GM12801 (cell line): ENCODE data around the gene OR1B1.

ENCODE experiments used
- TF ChIP-seq, protein P1 (sequence below): IDR thresholded peaks from one replicate; pipeline ENCODE4 v1.5.1; 2011; ENCODE audit warnings: control low read depth; ENCODE audit not compliant: insufficient read length; ENCODE audit errors: extremely low read depth

Gene OR1B1

DNA sequence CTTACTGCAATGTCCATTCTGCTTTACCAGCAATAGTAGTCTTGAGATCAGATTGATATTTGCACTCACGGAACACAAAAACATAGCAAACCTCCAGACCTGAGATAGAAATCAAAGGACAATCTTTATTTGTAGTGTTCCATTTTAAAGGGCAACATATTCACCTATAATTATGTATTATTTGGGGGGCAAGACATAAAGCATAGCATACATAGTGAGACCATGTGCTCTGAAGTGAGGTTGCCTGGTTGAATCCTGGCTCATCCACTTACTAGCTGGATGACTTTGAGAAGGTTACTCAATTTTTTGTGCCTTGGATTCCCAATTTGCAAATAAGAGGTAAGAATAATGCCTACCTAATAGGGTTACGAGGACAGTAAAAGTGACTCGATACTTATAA is at the start of gene OR1B1:
Gene OR1B1, minus strand, starts transcription at position 101 of the 400 bp plus-strand sequence.
- TF ChIP-seq, protein P1, sequence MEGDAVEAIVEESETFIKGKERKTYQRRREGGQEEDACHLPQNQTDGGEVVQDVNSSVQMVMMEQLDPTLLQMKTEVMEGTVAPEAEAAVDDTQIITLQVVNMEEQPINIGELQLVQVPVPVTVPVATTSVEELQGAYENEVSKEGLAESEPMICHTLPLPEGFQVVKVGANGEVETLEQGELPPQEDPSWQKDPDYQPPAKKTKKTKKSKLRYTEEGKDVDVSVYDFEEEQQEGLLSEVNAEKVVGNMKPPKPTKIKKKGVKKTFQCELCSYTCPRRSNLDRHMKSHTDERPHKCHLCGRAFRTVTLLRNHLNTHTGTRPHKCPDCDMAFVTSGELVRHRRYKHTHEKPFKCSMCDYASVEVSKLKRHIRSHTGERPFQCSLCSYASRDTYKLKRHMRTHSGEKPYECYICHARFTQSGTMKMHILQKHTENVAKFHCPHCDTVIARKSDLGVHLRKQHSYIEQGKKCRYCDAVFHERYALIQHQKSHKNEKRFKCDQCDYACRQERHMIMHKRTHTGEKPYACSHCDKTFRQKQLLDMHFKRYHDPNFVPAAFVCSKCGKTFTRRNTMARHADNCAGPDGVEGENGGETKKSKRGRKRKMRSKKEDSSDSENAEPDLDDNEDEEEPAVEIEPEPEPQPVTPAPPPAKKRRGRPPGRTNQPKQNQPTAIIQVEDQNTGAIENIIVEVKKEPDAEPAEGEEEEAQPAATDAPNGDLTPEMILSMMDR = no peak

DNA sequence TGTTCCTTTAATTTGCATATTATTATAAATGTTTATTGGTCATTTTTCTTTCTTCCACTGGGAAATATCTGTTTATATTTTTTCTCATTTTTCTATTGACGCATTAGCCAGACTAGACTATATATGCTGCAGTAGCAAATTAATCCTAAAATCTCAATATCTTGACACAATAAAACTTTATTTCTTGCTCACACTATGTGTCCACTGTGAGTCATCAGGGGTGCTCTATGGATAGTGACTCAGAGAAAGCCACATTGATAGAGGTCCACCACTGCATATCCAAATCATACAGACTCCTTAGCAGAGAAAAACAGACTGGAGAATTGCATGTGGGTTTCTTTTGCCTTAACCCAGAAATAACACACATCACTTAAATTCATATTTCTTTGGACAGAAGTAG is 38.3 kb upstream of the OR1B1 start:
- TF ChIP-seq, protein P1 = no peak

DNA sequence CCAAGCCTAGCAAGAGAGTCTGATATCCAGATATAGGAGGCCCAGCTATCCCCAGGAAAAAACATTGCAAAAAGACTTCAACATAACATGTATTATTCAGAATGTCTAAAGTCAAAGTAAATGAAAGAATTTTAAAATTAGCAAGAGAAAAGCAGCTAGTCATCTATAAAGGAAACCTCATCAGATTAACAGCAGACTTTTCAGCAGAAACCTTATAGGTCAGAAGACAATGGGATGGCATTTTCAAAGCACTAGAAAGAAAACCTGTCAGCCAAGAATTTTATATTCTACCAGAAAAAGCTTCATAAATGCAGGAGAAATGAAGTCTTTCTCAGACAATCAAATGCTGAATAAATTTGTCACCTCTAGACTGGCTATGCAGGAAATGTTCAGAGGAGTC is 27.4 kb upstream of the OR1B1 start:
- TF ChIP-seq, protein P1 = no peak

DNA sequence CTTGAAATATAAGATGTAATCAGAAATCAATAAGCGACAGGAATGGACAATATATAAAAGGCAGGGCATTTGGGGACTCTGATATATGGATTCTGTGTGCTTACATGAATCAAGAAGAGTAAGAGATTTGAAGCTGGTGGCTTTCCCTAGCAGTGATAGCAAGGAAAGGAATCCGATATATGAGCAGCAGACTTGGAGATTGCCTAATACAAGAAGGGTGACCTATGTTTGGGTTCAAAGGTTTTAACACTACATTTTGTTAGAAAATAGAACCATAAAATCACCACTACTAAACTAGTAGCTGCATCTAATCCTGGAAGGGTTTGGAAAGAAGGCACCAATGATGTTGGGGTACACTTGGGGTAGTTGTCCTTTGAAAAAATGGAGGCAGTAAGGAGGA is 15.1 kb upstream of the OR1B1 start:
- TF ChIP-seq, protein P1 = no peak

DNA sequence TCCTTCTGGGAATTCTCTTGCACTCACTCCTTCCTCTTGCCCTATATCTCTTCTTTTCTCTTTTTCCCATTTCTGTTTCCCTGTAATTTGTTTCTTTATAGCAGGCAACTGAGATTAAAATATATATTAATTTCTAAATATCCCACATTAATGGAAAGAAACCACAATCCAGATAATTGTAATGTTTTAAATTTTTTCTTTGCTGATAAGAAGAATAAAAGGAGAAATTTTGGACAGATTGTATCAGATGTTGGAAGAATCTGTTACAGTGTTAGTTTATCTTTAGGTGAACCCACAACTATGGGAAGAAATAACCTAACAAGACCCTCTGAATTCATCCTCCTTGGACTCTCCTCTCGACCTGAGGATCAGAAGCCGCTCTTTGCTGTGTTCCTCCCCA is 4.0 kb upstream of the OR1B1 start, which contains the start of gene OR1L1:
Gene OR1L1, plus strand, starts transcription at position 301 of the 400 bp plus-strand sequence. Its CDS starts 0 bp downstream, at position 301.
- TF ChIP-seq, protein P1 = no peak

DNA sequence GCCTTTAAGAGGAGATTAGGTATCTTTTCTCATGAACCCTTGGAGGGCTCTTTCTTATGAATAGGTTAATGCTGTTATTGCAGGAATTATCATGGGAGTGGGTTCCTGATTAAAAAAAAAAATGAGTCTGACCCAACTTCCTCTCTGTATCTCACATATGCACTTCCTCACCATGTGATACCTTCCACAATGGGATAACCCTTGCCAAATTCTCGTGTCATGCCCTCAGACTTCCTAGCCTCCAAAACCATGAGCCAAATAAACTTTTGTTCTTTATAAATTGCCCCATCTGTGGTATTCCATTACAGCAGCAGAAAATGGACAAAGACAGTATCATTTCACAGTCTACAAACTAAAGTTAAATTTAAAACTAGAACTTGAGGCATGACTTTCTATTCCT is 1.0 kb downstream of the OR1B1 start:
- TF ChIP-seq, protein P1 = no peak

DNA sequence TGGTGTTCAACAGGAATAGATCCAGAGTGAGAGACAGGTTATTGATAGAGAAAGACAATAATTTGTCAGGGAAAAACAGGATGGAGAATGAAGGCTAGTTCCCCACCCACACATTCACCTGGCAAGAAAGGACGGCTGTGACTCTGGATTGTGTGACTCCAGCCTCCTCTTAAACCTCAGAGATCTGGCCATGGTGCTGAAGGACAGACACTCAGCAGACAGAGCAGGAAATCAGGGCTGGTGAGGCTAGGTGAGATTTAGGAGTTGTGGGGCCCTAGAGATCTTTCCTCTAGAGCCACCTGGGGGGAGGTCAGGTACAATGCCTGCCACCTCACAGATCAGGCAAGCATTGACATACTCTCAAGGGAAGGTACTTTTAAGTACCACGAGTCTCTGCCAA is 15.2 kb downstream of the OR1B1 start:
- TF ChIP-seq, protein P1 = no peak

DNA sequence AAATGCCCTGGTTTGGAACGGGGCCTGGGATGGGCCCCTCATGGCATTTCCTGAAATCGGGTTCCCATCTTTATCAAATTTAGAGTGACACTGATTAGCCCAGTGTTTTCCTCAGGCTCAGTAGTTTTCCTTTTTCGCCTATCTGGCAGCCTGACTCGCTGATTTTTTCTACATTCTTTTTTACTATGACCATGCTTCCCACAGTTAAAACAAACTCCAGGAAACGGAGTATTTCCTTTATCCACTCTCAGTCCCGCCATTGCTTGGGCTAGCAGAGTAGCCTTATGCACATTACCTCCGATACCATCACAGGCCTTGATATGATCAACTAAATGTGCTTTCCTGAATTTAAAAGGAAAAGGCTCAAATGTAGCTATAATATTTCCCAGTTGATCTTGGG is 37.4 kb downstream of the OR1B1 start:
- TF ChIP-seq, protein P1 = no peak
